DMS153 treated with DMSO at 0.1 percent for 48 hours (cell line): ENCODE results near the gene GMDS.

Experiments used
- DNase-seq: peaks from one replicate; lab custom pipeline; 2025; ENCODE audit not compliant: unreplicated experiment; lab: John Stamatoyannopoulos, UW

Gene GMDS

DNA sequence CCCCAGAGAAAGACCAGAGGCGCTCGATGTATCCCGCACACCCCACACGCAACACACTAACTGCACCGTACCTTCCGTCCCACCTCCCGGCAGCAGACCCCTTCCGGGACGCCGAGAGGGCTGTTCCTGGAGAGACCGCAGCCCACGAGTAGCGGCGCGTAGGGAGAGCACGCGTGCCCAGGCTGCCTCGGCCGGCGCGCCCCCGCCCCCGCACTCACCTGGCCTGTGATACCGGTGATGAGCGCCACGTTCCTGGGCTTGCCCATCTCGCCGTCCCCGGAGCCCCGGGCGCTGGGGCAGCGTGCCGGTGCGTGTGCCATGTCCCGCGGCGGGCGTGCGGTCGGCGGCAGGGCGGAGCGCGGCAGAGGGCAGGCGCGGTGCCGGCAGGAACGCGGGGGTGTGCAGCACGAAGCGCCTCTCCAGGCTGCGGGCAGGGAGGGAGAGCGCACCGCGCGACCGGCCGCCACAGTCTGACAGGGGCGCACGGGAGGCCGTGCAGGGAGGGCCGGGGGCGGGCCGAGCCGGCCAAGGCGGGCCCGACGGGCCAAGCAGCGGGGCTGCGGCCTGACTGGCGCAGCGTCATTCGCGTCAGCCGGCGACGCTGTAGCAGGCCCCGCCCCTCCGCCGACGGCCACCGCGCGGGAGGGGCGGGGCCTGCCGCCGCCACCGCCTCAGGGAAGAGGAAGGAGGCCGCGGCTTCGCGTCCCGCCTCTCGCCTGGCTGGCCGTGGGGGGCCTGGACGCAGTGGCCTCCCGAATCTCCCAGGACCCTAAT lies at the start of gene GMDS:
TSS of gene GMDS (minus strand) at position 503 of the 774 bp plus-strand sequence.
- DNase-seq: peak; percentile 55

DNA sequence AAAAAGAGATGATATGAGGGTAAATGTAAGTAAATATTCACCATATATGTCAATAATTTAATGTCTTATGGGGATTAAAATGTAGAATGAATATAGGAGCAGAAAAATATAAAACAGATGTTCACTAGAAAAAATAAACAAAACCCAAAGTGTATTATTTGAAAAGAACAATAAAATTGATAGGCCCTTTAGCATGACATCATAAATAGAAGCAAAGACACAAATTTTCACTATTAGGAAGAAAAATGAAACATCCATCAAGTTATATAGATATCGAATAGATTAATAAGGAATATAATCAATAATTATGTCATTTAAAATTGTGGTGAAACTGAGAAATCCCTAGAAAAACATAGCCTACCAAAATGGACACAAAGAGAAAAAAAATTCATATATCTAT lies 40.1 kb upstream of the GMDS start:
- DNase-seq: no peak

DNA sequence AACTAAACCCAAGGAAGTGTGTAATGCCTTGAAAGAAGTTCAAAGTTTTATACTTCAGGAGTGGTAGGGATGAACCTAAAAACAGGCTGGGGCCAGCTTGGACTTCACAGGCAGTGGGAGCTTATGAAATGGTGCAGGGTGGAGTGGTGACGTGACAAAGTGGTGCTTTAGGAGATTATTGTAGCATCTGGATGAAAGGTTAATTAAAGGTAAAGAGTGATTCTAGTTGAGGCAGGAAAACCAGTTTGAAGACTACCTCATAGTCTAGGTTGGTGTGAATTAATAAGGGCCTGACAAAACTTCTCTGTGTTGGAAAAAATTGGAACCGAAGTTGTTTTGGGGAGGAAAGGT lies 30.5 kb upstream of the GMDS start:
- DNase-seq: no peak

DNA sequence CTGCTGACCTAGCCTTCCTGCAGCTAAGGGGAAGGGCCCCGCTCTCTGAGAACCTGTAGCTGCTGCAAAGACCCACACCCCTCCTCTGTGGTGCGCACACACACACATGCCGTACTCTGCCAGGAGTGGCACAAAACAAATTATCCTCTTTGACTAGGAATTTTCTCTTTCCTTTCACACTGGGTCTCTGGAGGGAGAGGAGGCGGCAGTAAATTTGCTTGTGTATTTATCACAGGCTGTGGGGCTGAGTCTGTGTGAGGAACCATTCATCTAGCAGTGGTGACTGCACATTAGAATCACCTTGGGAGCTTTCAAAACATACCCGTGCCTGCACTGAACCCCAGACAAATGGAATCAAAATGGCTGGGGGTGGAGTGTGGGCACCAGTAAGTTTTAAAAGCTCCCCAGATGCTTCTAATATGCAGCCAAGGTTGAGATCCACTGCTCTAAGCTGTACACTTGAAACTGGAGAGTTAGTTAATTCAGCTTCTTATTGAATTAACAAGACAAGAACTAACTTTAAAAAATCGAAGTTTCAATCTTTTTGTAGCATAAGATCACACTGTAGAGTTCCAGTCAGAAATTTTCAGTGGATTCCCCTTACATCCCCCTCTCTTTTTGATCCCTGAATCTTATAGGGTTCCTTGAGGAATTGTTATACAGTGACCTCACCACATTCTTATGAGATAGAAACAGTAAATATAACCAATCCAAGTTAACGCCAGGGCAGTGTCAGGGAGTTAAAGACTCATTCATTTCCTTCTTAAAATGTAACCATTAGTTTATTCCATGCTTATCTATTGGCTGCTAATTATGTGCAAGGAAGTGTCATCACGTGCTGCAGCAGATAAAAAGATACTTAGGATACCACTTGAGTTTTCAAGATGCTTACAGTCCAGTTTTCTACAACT lies 29.8 kb upstream of the GMDS start:
- DNase-seq: no peak

DNA sequence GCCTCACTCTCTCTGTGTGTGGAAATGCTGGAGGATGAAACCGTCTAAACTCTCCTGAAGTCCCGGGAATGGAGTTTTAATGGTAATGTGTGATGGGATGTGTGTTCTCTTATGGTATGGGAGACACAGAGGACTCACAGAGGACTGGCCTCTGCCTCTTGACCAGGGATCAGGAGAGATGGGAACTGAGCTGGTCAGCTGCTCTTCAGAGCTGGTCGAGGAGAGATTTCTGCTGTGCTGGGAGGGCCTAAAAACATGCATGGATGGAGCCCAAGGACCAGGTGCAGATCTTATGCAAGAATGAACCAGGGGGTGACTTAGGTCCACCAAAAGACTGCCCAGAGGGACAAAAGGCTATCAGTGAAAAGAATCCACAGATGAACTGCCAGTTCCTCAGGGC lies 27.3 kb upstream of the GMDS start:
- no peak for DNase-seq

DNA sequence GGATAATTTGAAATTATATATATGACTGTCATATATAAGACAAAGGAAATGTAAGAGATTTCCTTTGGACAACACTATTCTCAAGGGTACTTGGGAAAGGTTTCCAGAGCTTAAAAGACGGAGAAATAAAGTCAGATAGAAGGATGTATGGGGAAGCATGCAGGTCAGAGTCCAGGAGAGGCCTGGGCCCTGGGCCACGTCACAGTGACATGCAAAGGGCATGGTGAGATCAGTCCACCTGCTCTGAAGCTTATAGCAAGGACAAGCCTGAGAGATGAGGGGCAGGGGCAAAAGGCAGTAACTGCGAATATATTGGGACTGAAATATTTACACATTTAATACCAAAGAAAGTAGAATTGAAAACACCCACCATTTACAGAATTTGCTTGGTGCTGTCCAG lies 24.6 kb upstream of the GMDS start:
- no peak for DNase-seq

DNA sequence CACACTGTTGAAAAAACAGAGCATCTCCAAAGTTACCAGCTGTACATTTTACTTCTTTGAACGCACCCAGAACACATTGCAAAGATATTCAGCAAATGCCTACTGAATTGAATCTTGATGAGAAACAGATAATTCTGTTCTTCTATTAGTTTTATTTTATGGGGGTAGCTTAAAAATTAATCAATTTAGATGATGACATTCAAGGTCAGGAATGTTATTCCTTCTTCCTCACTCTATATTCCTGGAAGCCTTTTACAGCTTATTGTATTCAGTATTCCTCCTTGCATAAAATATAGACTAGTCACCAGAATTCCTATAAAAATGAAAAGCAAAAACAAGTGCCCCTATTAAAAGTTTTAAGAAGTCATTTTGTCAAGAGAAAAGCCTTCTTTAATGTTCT lies 21.4 kb upstream of the GMDS start:
- no peak for DNase-seq

DNA sequence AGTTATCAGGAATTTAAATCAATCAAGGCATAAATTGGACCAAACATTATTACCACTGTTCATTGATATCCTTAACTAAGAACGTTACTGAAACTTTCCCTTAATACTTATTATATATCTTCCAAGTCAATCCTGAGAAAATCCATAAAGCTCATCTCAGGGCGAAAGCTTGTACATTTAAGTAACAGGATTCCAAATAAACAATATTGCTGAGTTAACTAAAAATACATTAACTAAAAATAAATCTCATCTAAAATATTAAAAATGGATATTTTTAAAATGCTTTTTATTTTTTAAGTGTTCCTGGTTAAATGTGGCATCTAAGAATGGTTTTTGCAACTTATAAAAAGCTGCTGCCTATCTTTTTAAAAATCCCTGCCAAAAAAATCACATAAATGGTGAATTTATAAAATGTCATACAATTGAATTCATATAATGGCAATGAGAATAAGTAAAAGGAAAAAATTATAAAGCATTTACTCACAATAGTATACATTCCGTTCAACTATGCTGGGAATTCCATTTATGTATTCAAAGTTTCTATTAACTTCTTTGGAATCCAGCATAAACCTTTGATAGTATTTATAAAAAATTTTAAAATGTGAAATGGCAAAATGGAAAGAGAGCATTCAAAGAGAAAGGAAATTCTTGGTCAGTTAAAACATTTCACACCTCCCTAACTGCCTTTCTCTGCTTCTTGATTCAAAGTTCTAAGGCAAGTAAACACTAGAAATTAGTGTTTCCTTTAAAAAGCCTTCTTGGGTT lies 20.8 kb upstream of the GMDS start:
- no peak for DNase-seq

DNA sequence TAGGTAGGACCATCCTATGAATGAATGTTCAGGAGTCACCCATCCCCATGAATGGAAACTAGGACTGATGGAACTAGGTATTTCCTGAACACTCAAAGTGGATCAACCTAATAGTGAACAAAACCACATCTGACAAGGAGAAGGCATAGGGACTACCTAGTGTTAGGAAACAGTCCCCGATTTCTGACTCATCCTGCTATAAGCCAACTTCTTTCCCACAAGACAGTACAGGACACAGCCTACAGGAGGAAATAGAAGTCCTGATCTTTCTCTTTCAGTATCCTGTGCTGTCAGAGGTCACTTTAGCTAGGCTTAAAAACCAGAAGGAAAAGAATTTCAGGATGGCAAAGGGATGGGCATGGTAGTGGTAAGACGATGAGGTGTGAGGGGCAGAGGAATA lies 19.5 kb upstream of the GMDS start:
- DNase-seq: no peak

DNA sequence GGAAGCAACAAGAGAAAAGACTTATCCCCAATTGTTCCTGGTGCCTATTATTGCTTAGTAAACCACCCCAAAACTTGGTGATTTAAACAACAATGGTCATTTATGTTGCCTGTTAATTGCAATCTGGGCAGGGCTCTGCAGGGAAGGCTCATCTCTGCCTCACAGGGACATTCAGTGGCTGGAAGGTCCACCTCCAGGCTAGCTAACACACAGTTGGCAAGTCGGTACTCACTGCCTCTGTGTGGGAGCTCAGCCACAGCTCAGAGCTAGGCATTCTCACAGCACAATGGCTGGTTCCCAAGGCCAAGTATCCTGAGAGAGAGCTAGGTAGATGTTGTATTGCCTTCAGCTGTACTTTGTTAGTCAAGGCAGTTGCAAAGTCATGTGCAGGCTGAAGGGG lies 18.5 kb upstream of the GMDS start:
- DNase-seq: no peak

DNA sequence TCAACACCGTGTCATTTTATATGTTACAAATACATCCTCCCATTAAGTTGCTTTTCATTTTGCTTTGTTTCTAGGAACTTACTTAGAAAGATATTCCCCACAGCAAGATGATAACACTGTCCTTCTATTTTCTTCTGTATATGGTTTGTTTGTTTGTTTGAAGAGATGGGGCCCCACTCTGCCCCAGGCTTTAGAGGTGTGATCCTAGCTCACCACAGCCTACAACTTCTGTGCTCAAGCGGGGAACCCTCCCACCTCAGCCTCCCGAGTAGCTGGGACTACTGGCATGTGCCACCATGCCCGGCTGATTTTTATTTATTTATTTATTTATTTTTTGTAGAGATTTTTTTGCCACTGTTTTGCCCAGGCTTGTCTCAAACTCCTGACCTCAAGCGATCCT lies 14.2 kb upstream of the GMDS start:
- no peak for DNase-seq

DNA sequence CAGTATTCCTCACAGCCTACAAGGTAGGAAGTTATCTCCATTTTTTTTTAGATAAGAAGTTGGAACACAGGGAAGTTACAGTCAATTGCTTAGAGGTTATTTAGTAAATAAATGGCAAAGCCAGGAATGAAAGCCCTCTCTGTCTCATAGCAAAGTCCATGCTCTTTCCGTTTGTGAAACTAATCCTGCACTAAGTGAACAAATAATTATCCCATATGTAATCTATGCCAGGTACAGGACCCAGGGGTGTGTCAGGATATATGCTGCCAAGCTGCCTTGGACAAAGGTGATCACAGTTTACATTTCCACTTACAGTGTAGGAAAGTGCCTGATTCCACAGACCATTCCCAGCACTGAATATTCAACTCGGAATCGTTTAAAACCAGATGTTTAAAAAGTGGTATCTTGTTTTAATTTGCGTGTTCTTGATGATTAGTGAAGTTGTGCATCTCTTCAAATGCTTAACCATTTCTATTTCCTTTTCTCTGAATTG lies 13.6 kb upstream of the GMDS start:
- no peak for DNase-seq

DNA sequence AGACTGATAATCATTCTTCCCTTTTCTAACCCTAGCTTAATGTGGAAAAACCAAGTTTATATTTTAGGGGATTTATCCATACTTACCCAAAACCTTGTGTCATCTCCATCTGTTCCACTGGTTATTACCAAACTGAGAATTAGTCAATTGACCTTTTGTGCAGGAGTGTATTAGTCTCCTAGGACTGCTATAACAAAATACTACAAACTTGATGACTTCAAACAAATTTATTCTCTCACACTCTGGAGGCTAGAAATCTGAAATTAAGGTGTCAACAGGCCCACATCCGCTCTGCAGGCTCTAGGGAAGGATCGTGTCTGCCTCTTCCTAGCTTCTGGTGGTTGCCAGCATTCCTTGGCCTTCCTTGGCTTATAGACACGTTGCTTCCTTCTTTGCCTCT lies 12.7 kb upstream of the GMDS start:
- DNase-seq: no peak

DNA sequence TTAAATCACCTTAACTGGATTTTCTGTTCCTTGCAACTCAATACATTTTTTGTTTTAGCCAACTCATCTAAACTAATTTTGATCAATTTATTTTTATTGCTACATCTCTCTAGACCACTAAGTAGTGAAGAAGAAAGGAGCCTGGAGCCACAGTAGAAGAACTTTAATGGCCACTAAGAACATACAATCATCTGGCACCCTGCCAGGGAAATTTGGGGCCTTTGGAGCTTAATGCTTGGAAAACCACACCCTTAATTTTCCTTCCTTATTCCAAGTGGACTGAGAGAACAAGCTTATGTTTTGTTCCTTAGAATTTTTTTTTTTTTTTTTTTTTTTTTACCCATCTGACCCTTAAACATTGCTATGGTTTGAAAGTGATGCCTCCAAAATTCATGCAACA lies 12.0 kb upstream of the GMDS start:
- no peak for DNase-seq

DNA sequence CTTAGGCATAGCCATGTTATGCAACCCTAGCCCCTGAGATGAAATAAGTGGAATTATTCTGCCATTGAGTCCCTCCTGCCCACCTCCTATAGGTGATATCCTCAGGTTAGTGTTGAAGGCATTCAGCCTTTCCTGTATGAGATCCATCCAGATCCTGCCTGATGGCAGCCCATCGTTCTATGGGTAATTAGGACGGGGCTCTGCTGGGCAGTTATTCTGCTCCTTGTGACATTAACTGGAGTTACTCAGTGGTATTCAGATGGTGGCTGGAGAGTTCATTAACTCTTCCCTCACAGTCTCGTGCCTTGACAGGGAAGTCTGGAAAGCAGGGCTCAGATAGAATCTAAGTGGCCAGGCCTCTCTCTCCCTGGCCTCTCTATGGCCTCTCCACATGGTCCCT lies 9.3 kb upstream of the GMDS start:
- no peak for DNase-seq

DNA sequence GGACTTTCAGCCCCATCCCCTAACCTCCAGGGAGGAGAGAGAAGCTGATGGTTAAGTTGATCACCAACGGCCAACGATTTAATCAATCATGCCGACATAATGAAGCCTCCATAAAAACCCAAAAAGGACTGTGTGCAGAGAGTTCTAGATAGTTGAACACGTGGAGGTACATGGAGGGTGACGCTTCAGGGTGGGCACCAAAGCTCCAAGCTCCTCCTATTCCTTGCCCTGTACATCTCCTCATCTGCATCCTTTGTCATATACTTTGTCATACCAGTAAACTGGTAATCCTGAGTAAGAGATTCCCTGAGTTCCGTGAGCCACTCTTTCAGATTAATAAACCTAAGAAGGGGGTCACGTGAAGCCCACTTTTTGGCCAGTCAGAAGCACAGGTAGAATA lies 3.7 kb upstream of the GMDS start:
- no peak for DNase-seq

DNA sequence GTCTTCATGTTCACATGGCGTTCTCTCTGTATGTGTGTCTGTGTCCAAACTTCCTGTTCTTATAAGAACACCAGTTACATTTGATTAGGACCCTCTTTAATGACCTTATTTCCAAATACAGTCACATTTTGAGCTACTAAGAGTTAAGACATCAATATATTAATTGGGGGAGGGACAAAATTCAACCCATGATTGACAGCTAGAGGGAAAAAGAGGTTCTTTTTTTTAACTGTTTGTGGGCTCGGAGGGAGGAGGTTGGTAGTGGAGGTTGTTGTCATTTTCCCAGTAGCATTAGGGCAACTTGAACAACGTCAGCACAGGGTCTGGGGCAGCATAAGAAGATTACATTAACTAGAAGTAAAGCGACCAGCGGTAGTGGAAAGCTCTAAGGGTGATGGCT lies 2.3 kb upstream of the GMDS start:
- no peak for DNase-seq

DNA sequence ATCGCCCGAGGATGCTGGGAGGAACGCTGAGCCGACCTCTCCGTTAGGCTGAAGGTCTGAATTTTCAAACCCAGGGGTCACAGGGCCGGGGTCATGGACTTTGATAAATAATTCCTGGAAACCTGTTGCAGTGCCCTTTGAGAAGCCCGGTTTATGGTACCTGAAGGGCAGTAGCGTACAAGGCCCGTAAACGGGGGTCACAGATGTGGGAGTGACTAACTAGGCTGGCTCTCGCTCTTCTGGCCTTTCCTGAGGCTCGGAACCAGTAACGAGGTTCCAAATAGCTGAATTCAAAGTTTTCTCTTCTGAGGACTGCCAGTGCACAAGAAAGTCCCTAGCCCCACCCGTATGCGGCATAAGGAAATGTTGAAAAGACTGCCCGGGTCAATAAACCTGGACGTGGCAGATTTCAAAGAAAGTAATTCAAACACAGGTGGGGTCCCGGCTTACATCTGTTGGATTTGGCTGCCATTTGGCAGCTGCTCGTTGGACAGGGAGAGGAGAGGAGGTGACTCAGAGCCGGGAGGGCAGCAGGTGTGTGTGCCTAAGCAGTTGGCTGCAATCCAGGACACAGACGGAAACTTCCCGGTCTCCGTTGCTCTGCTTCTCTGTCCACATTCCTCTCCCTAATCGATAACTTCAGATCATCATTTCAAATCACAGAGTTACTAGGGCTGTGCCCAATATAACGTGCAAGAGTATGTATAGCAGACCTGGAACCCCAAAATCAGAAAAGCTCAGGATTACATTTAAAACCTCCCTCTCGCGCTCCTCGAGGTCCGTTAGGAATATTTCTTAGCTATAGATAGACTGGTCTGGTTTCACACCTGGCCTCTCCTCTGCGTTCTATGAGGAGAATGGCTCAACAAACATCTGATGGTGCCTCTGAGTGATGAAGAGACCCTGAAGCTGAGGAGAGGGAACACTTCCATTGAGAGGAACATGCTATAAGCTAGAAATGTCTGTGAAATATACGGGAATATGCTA lies 765 bp upstream of the GMDS start:
- peak; percentile 62 for DNase-seq

DNA sequence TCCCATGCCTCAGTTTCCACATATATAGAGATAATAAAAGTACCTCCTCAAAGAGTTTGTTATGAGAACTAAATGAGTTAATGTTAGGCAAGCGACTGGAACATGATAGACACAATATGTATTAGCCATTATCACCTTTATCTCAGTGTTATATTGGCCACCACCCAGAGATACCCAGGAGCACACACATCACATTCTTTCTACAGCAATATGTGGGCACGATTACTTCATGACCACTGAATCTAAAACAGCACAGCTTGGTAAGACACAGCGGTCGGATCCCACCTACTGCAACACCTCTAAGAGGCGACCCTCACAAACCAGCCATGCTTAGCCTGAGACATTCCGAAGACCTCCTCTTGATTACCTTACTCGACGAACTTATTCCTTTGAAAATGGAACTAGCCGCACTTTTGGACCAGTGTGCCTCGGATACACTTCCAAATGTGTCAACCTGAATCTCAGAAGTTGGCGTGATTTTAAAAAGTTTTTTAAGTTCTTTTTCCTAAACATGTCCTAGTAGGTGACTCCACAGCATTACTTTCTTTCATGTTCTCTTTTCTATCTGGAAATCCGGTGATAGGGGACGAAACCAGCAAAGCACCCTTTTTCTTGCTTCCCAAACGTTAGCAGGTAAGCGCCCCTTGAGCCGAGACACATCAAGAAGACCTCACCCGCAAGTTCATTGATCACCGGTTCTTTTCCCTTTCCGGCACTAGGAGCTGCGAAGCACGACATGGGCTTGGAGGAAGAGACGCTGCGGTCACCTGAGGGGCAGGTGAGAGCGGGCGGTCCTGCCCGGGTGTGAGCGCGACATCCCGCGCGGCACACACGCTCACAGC lies 923 bp downstream of the GMDS start:
- DNase-seq: no peak
